Mesendoderm (in vitro differentiated cells): Measurements from ENCODE around the gene NR2C2AP.
A peak's percentile ranks its signal among the peaks of the same experiment; 100 is the strongest.
"Not testable (repeated sequence)": the region's sequence is repeated elsewhere in the genome, so short reads cannot be mapped to it uniquely, and the experiment has no call there.

Source experiments
- DNase-seq: peaks from one replicate; pipeline ENCODE4 v3.0.0; 2013
- H2AK5ac ChIP-seq: 2 replicates; pipeline ENCODE4 v1.6.1; 2013; ENCODE audit warnings: low read length, inconsistent platforms
- H2BK120ac ChIP-seq: 2 replicates; pipeline ENCODE4 v1.6.1; 2013; ENCODE audit warnings: low read depth, mild to moderate bottlenecking, low read length, moderate library complexity, mixed read lengths
- H2BK15ac ChIP-seq: replicated peaks from 2 replicates; pipeline ENCODE4 v1.6.1; 2013; ENCODE audit warnings: low read depth, mild to moderate bottlenecking, moderate library complexity
- H2BK5ac ChIP-seq: 2 replicates; pipeline ENCODE4 v1.6.1; 2013; ENCODE audit warnings: low read length, inconsistent platforms
- H3K18ac ChIP-seq: 2 replicates; pipeline ENCODE4 v1.6.1; 2013; ENCODE audit warnings: mild to moderate bottlenecking, low read length, mixed read lengths
- H3K23ac ChIP-seq: one replicate; pipeline ENCODE4 v1.6.1; 2013; ENCODE audit warnings: low read length
- H3K27ac ChIP-seq: 2 replicates; pipeline ENCODE4 v1.5.1; 2013; ENCODE audit warnings: low read depth, mild to moderate bottlenecking, inconsistent platforms, low read length, moderate library complexity
- H3K27me3 ChIP-seq: 2 replicates; pipeline ENCODE4 v1.6.1; 2013; ENCODE audit warnings: low read length, control low read depth, mild to moderate bottlenecking, inconsistent platforms; ENCODE audit not compliant: insufficient read depth, poor library complexity
- H3K36me3 ChIP-seq: 2 replicates; pipeline ENCODE4 v1.6.1; 2013; ENCODE audit warnings: low read length, inconsistent platforms; ENCODE audit not compliant: control insufficient read depth, insufficient read depth
- H3K4ac ChIP-seq: one replicate; pipeline ENCODE4 v1.6.1; 2013; ENCODE audit warnings: low read depth, mild to moderate bottlenecking, low read length, moderate library complexity
- H3K4me1 ChIP-seq: 2 replicates; pipeline ENCODE4 v1.6.1; 2013; ENCODE audit warnings: low read depth, low read length, inconsistent platforms; ENCODE audit not compliant: control insufficient read depth
- H3K4me2 ChIP-seq: 2 replicates; pipeline ENCODE4 v1.6.1; 2013; ENCODE audit warnings: low read length
- H3K4me3 ChIP-seq: 2 replicates; pipeline ENCODE4 v1.5.1; 2013; ENCODE audit warnings: mild to moderate bottlenecking, low read length
- H3K56ac ChIP-seq: one replicate; pipeline ENCODE4 v1.6.1; 2013; ENCODE audit warnings: low read length
- H3K79me1 ChIP-seq: 2 replicates; pipeline ENCODE4 v1.6.1; 2013; ENCODE audit warnings: low read length, inconsistent platforms
- H3K79me2 ChIP-seq: 2 replicates; pipeline ENCODE4 v1.6.1; 2013; ENCODE audit warnings: mild to moderate bottlenecking, low read length; ENCODE audit not compliant: control insufficient read depth, insufficient read depth
- H3K9ac ChIP-seq: 2 replicates; pipeline ENCODE4 v1.6.1; 2013; ENCODE audit warnings: low read length, inconsistent platforms
- H4K5ac ChIP-seq: one replicate; pipeline ENCODE4 v1.6.1; 2013; ENCODE audit warnings: low read length
- H4K8ac ChIP-seq: one replicate; pipeline ENCODE4 v1.6.1; 2013; ENCODE audit warnings: low read depth, mild to moderate bottlenecking, control low read depth, low read length, moderate library complexity
- WGBS: extraction: QIAGEN DNeasy Blood & Tissue Kit; methylation state at CpG from one replicate; pipeline ENCODE4 v1.1.7; 2013; ENCODE audit warnings: low lambda C conversion rate, missing lambda C conversion rate; ENCODE audit not compliant: insufficient coverage; ENCODE audit errors: extremely low coverage; 5-methylcytosine and 5-hydroxymethylcytosine counted together

Gene NR2C2AP

GRCh38 chr19:19223060-19223459 lies 19.8 kb upstream of the NR2C2AP start:
- Histone ChIP-seq H3K27me3 (peaks cover 2% of the 10 kb centered on the region), H3K9ac (no peak overlapping the region), H4K5ac (no peak overlapping the region)

GRCh38 chr19:19221000-19221399 lies 17.8 kb upstream of the NR2C2AP start:
- not testable (repeated sequence) for H3K27ac ChIP-seq, H2BK120ac ChIP-seq, H3K4me3 ChIP-seq, H3K18ac ChIP-seq, H2BK5ac ChIP-seq, H3K4me1 ChIP-seq, H4K8ac ChIP-seq, H3K4ac ChIP-seq, H3K36me3 ChIP-seq, H2BK15ac ChIP-seq, H3K79me2 ChIP-seq, H2AK5ac ChIP-seq, H3K23ac ChIP-seq, DNase-seq, H3K9ac ChIP-seq, H3K27me3 ChIP-seq, H3K79me1 ChIP-seq, H3K4me2 ChIP-seq, H4K5ac ChIP-seq, H3K56ac ChIP-seq
- no CpG with 5 or more reads among the region's 8 CpGs for WGBS

More at GRCh38 chr19:19223060-19223459, 19.8 kb upstream of the NR2C2AP start:
- Histone ChIP-seq H3K56ac (no peak overlapping the region), H2BK5ac (no peak overlapping the region), H3K79me2 (no peaks in the 10 kb centered on the region), H3K4me1 (no peaks in the 10 kb centered on the region), H3K4ac (no peak overlapping the region), H3K4me2 (no peak overlapping the region), H3K4me3 (no peak overlapping the region), H2BK120ac (no peak overlapping the region), H3K18ac (no peak overlapping the region), H3K36me3 (no peaks in the 10 kb centered on the region), H3K79me1 (no peaks in the 10 kb centered on the region), H4K8ac (no peak overlapping the region), H3K23ac (no peak overlapping the region), H2BK15ac (no peak overlapping the region), H2AK5ac (no peak overlapping the region), H3K27ac (no peak overlapping the region)
- no CpG with 5 or more reads among the region's 5 CpGs for WGBS
- DNase-seq, result no peak

- Histone ChIP-seq H3K18ac (no peak overlapping the region), H3K4me2 (no peak overlapping the region), H2BK15ac (no peak overlapping the region), H3K79me1 (no peaks in the 10 kb centered on the region), H3K4me3 (no peak overlapping the region), H3K79me2 (no peaks in the 10 kb centered on the region), H2BK120ac (no peak overlapping the region), H3K27ac (no peak overlapping the region), H4K5ac (no peak overlapping the region), H3K9ac (no peak overlapping the region), H3K27me3 (no peaks in the 10 kb centered on the region), H3K4me1 (no peaks in the 10 kb centered on the region), H3K4ac (no peak overlapping the region), H2BK5ac (no peak overlapping the region), H3K23ac (no peak overlapping the region), H2AK5ac (no peak overlapping the region), H3K56ac (no peak overlapping the region), H4K8ac (no peak overlapping the region), H3K36me3 (no peaks in the 10 kb centered on the region)
- WGBS, result no CpG with 5 or more reads among the region's 21 CpGs
- no peak for DNase-seq
These were observed 15.7 kb upstream of the NR2C2AP start for GRCh38 chr19:19218911-19219310.

GRCh38 chr19:19217099-19217498 lies 13.9 kb upstream of the NR2C2AP start:
- peaks cover 6% of the 10 kb centered on the region for H3K27me3 ChIP-seq
- WGBS, result no CpG with 5 or more reads among the region's 4 CpGs
- no peak overlapping the region for H4K8ac ChIP-seq

GRCh38 chr19:19215792-19216191 lies 12.6 kb upstream of the NR2C2AP start:
- H3K79me2 ChIP-seq, result no peaks in the 10 kb centered on the region
- H3K4me2 ChIP-seq, result no peak overlapping the region
- no peak overlapping the region for H3K9ac ChIP-seq
- H3K18ac ChIP-seq, result no peak overlapping the region
- H3K27me3 ChIP-seq, result peaks cover 10% of the 10 kb centered on the region
- no peak overlapping the region for H3K4ac ChIP-seq
- no peaks in the 10 kb centered on the region for H3K36me3 ChIP-seq
- H4K8ac ChIP-seq, result no peak overlapping the region
- no peak overlapping the region for H3K4me3 ChIP-seq
- H3K27ac ChIP-seq, result no peak overlapping the region
- H3K79me1 ChIP-seq, result no peaks in the 10 kb centered on the region
- no peak for DNase-seq
- H2BK5ac ChIP-seq, result no peak overlapping the region
- no peak overlapping the region for H4K5ac ChIP-seq
- H3K56ac ChIP-seq, result no peak overlapping the region
- WGBS, result no CpG with 5 or more reads among the region's 4 CpGs
- H3K23ac ChIP-seq, result no peak overlapping the region
- H2BK120ac ChIP-seq, result no peak overlapping the region
- H2AK5ac ChIP-seq, result no peak overlapping the region
- H2BK15ac ChIP-seq, result no peak overlapping the region
- no peaks in the 10 kb centered on the region for H3K4me1 ChIP-seq

More at GRCh38 chr19:19217099-19217498, 13.9 kb upstream of the NR2C2AP start:
- H3K4me1 ChIP-seq, result no peaks in the 10 kb centered on the region
- no peak overlapping the region for H3K27ac ChIP-seq
- H3K56ac ChIP-seq, result no peak overlapping the region
- H3K36me3 ChIP-seq, result no peaks in the 10 kb centered on the region
- no peak overlapping the region for H3K4me3 ChIP-seq
- H3K18ac ChIP-seq, result no peak overlapping the region
- no peaks in the 10 kb centered on the region for H3K79me2 ChIP-seq
- no peak overlapping the region for H3K4me2 ChIP-seq
- H3K9ac ChIP-seq, result no peak overlapping the region
- no peaks in the 10 kb centered on the region for H3K79me1 ChIP-seq
- H2BK5ac ChIP-seq, result no peak overlapping the region
- no peak overlapping the region for H4K5ac ChIP-seq
- no peak overlapping the region for H2BK120ac ChIP-seq
- H2AK5ac ChIP-seq, result no peak overlapping the region
- DNase-seq, result peak; percentile 81
- H3K4ac ChIP-seq, result no peak overlapping the region
- no peak overlapping the region for H2BK15ac ChIP-seq
- no peak overlapping the region for H3K23ac ChIP-seq

- no peak overlapping the region for H3K27ac ChIP-seq
- no peak overlapping the region for H3K4me3 ChIP-seq
- peaks cover 10% of the 10 kb centered on the region for H3K27me3 ChIP-seq
- H3K4me2 ChIP-seq, result no peak overlapping the region
- no peak overlapping the region for H3K4ac ChIP-seq
- H3K79me1 ChIP-seq, result no peaks in the 10 kb centered on the region
- H3K56ac ChIP-seq, result no peak overlapping the region
- H3K4me1 ChIP-seq, result no peaks in the 10 kb centered on the region
- H2AK5ac ChIP-seq, result no peak overlapping the region
- H3K36me3 ChIP-seq, result no peaks in the 10 kb centered on the region
- H2BK15ac ChIP-seq, result no peak overlapping the region
- no peak overlapping the region for H2BK120ac ChIP-seq
- H3K23ac ChIP-seq, result no peak overlapping the region
- H2BK5ac ChIP-seq, result no peak overlapping the region
- H3K18ac ChIP-seq, result no peak overlapping the region
- no peaks in the 10 kb centered on the region for H3K79me2 ChIP-seq
- DNase-seq, result peak; percentile 83
- H3K9ac ChIP-seq, result no peak overlapping the region
- no peak overlapping the region for H4K5ac ChIP-seq
- no CpG with 5 or more reads among the region's 8 CpGs for WGBS
- H4K8ac ChIP-seq, result no peak overlapping the region
These were observed 11.7 kb upstream of the NR2C2AP start for GRCh38 chr19:19214892-19215291.
